ENCODE measurements around the gene MUSTN1. TPM values are rescaled to one million over a fixed set of nuclear protein-coding genes. Genes with fewer than 3 reads are reported as not detected.

MUSTN1 gene
- total and polyA plus RNA-seq, 11 donors, result 13.5 to 207 (median 32.4) TPM

DNA sequence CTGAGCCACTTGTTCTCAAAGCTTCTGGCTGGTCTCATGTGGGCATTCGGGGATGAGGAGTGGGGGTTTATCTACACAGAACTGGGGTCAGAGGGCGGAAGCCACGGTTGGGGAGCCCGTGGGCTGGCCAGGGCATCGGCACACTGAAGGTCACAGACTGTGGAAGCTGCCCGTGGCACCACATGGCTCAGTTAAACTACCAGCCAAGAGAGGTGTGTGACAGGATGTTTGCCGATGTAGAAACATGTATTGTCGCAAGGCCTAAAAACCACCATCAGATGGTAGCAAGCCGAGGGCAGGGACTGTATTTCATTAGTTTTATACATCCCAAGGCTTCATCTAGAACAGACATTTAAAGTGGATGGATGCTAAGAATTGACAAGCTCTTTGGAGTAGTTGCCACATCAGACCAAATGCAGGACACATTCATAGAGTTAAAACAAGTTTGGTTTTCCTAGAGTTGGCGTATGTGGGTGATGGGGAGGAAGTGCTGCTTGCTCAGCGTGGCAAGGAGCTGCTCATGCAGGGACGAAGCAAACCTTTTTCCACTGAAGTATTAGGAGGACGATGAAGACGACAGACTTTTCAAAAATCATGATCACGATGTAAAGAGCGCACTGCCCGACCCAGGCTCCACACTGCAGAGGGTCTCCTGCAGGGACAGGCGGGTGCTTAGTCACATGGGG is 9.6 kb upstream of the MUSTN1 start:
- no peak overlapping the region for H3K4me3 ChIP-seq
- peaks cover 6 to 59% (median 43%) of the 10 kb centered on the region in 12 donors for H3K4me1 ChIP-seq
- intact Hi-C loops (cut with DNase I), result loop anchor here in 1 of 10 donors (5.0 kb wide), 1 partner anchor 53 kb away; the partner anchor contains the start of gene STIMATE
- TF ChIP-seq POLR2A (IDR thresholded peaks at IDR 0.05), result no peak
- TF ChIP-seq, protein P1, sequence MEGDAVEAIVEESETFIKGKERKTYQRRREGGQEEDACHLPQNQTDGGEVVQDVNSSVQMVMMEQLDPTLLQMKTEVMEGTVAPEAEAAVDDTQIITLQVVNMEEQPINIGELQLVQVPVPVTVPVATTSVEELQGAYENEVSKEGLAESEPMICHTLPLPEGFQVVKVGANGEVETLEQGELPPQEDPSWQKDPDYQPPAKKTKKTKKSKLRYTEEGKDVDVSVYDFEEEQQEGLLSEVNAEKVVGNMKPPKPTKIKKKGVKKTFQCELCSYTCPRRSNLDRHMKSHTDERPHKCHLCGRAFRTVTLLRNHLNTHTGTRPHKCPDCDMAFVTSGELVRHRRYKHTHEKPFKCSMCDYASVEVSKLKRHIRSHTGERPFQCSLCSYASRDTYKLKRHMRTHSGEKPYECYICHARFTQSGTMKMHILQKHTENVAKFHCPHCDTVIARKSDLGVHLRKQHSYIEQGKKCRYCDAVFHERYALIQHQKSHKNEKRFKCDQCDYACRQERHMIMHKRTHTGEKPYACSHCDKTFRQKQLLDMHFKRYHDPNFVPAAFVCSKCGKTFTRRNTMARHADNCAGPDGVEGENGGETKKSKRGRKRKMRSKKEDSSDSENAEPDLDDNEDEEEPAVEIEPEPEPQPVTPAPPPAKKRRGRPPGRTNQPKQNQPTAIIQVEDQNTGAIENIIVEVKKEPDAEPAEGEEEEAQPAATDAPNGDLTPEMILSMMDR (IDR thresholded peaks at IDR 0.05), result no peak
- ATAC-seq, result no peak
- no peaks in the 10 kb centered on the region for H3K9me3 ChIP-seq
- H3K27me3 ChIP-seq, result no peaks in the 10 kb centered on the region
- peaks cover 0 to 62% (median 32%) of the 10 kb centered on the region in 9 donors for H3K36me3 ChIP-seq
- 81 to 90% (median 86%) methylated on average over 17 to 18 of the region's 18 CpGs for WGBS, 4 donors
- peak in 2 of 5 donors; percentile 20 to 25 for DNase-seq
- H3K27ac ChIP-seq, result peak overlapping the region; percentile 10 to 90 (median 72)

DNA sequence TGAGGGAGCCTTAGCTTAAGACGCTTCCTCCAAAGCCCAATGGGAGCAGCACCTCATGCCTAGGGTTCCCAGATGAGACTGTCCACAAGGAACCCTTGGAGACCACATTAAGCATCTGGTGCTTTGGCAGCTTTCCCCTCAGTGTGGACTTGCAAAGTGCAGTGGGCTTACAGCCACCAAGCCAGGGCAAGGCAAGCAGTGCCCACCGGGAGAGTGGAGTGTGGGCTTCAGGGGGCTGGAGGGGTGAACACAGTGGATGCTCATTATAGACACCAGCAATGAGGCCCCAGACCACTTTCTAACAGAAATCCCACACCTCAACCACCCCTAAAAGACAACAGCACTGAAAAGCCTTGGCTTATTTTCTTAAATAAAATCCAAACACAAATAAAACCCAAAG is 9.1 kb upstream of the MUSTN1 start:
- DNase-seq (peak in 3 of 5 donors; percentile 15 to 17 (median 16)), ATAC-seq (no peak)
- intact Hi-C loops (cut with DNase I), result loop anchor here in 1 of 10 donors (5.0 kb wide), 1 partner anchor 53 kb away; the partner anchor contains the start of gene STIMATE
- TF ChIP-seq, protein P1 (IDR thresholded peaks at IDR 0.05), result no peak
- TF ChIP-seq POLR2A (IDR thresholded peaks at IDR 0.05), result no peak
- Histone ChIP-seq H3K27ac (peak overlapping the region in 9 of 12 donors; percentile 42 to 90 (median 70)), H3K36me3 (peaks cover 0 to 62% (median 27%) of the 10 kb centered on the region in 9 donors), H3K27me3 (no peaks in the 10 kb centered on the region), H3K9me3 (no peaks in the 10 kb centered on the region), H3K4me3 (no peak overlapping the region), H3K4me1 (peaks cover 6 to 59% (median 43%) of the 10 kb centered on the region in 12 donors)
- WGBS, 4 donors, result 88 to 96% (median 91%) methylated on average over 2 of the region's 2 CpGs

DNA sequence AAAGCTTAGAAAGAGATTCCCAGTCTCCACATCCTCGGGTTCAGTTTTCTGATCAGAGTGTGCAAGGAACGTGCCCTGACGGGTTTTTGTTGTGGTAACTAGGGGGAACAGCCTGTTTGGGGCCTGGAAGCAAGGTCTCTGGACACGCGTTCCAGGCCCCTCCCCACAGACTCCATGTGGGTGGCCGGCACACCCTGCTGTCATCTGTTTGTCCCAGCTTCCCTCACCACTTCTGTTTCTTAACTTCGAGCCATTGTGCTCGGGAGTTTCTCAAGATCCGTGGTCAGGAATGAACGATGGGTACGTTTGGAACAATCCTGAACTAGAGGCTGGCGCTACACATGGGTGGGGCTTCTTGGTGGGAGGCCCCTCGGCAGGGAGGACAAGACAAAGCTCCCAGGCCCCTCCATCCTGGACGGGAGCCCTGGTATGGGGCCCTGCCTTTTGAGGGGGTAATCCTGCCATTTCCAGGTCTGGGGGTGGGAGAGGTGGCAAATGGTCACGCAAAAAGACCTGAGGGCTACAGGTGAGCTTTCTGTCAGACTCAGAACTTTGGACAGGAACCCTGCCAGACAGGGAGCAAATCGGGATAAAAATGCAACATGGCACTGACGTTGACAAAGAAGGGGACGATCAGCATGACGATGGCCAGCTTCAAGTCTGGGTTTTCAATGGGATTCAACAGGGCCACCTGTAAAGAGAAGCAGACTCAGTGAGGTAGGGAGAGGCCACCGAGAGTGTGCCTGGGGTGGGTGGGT is 8.5 kb upstream of the MUSTN1 start:
- intact Hi-C loops (cut with DNase I), result loop anchor here in 1 of 10 donors (5.0 kb wide), 1 partner anchor 54 kb away; the partner anchor contains the start of gene STIMATE

More for the DNA sequence above, 8.5 kb upstream of the MUSTN1 start:
- DNase-seq (peak in 3 of 5 donors; percentile 12 to 24 (median 12)), ATAC-seq (no peak)
- peak overlapping the region in 8 of 12 donors; percentile 18 to 90 (median 72) for H3K27ac ChIP-seq
- H3K4me1 ChIP-seq, result peaks cover 6 to 59% (median 43%) of the 10 kb centered on the region in 12 donors
- H3K27me3 ChIP-seq, result no peaks in the 10 kb centered on the region
- WGBS, 4 donors, result 82 to 89% (median 87%) methylated on average over 19 to 20 of the region's 20 CpGs
- peaks cover 0 to 60% (median 22%) of the 10 kb centered on the region in 9 donors for H3K36me3 ChIP-seq
- no peaks in the 10 kb centered on the region for H3K9me3 ChIP-seq
- H3K4me3 ChIP-seq, result no peak overlapping the region
- TF ChIP-seq POLR2A (IDR thresholded peaks at IDR 0.05), result no peak
- TF ChIP-seq, protein P1 (IDR thresholded peaks at IDR 0.05), result no peak
